ENCODE results near the gene PNPLA3.

- TF ChIP-seq CTCF (IDR thresholded peaks at IDR 0.05) (no peak), POLR2A (IDR thresholded peaks at IDR 0.05) (no peak)
Observed at GRCh38 chr22:43928908-43929307, 5.3 kb downstream of the PNPLA3 start.

Data from heart left ventricle (tissue), 13 donors.